GM18858 (cell line): Measurements from ENCODE around the gene CCHCR1.

ENCODE experiments used
- ATAC-seq: cut with Tn5 transposase; IDR thresholded peaks from one replicate; pipeline ENCODE4 v1.9.1; 2021; ENCODE audit not compliant: unreplicated experiment

Gene CCHCR1

GRCh38 chr6:31110825-31111582 is 46.6 kb downstream of the CCHCR1 start:
- ATAC-seq = no peak

- ATAC-seq = no peak
Observed at GRCh38 chr6:31107052-31107451, 50.5 kb downstream of the CCHCR1 start.

- ATAC-seq = no peak
Observed at GRCh38 chr6:31103136-31103535, 54.5 kb downstream of the CCHCR1 start.

GRCh38 chr6:31098449-31098938 is 59.1 kb downstream of the CCHCR1 start:
- no peak for ATAC-seq

- ATAC-seq = no peak
Observed at GRCh38 chr6:31096656-31097055, 60.9 kb downstream of the CCHCR1 start.

- no peak for ATAC-seq
Observed at GRCh38 chr6:31096215-31096614, 61.4 kb downstream of the CCHCR1 start.

- no peak for ATAC-seq
Observed at GRCh38 chr6:31094389-31094881, 63.2 kb downstream of the CCHCR1 start.

GRCh38 chr6:31092769-31093505 is 64.7 kb downstream of the CCHCR1 start:
- ATAC-seq = no peak
